ES-I3 (cell line): ENCODE data around the gene ITGA3.

ENCODE experiments used
- H3K36me3 ChIP-seq: 2 replicates; pipeline ENCODE4 v1.6.1; 2013; ENCODE audit warnings: mild to moderate bottlenecking, low read length, control low read depth, moderate library complexity; ENCODE audit not compliant: insufficient read depth
- H3K4me1 ChIP-seq: 2 replicates; pipeline ENCODE4 v1.6.1; 2013; ENCODE audit warnings: mild to moderate bottlenecking, control low read depth, low read length; ENCODE audit not compliant: insufficient read depth
- H3K9ac ChIP-seq: 2 replicates; pipeline ENCODE4 v1.6.1; 2013; ENCODE audit warnings: low read depth, mild to moderate bottlenecking, low read length, moderate library complexity
- H3K9me3 ChIP-seq: 2 replicates; pipeline ENCODE4 v1.6.1; 2013; ENCODE audit warnings: mild to moderate bottlenecking, low read length, moderate library complexity; ENCODE audit not compliant: control insufficient read depth, insufficient read depth

Gene ITGA3

GRCh38 chr17:50079334-50080095, 23.6 kb downstream of the ITGA3 start:
- H3K36me3 ChIP-seq, result peaks cover 16% of the 10 kb centered on the region; the same call in 1 of the 2 replicates

GRCh38 chr17:50080096-50080480, 24.2 kb downstream of the ITGA3 start:
- Histone ChIP-seq H3K9ac (no peak overlapping the region), H3K9me3 (no peaks in the 10 kb centered on the region), H3K4me1 (no peaks in the 10 kb centered on the region), H3K36me3 (peaks cover 14% of the 10 kb centered on the region; the same call in 1 of the 2 replicates)

More at GRCh38 chr17:50079334-50080095, 23.6 kb downstream of the ITGA3 start:
- H3K4me1 ChIP-seq, result no peaks in the 10 kb centered on the region
- no peak overlapping the region for H3K9ac ChIP-seq
- no peaks in the 10 kb centered on the region for H3K9me3 ChIP-seq

- H3K9me3 ChIP-seq, result no peaks in the 10 kb centered on the region
- peaks cover 14% of the 10 kb centered on the region; the same call in 1 of the 2 replicates for H3K36me3 ChIP-seq
- no peaks in the 10 kb centered on the region for H3K4me1 ChIP-seq
- no peak overlapping the region for H3K9ac ChIP-seq
These were observed 24.9 kb downstream of the ITGA3 start for GRCh38 chr17:50080827-50081226.

GRCh38 chr17:50081757-50082156, 25.8 kb downstream of the ITGA3 start:
- Histone ChIP-seq H3K36me3 (peaks cover 14% of the 10 kb centered on the region; the same call in 1 of the 2 replicates), H3K4me1 (no peaks in the 10 kb centered on the region), H3K9ac (no peak overlapping the region), H3K9me3 (no peaks in the 10 kb centered on the region)

- H3K4me1 ChIP-seq, result no peaks in the 10 kb centered on the region
These were observed 31.5 kb downstream of the ITGA3 start for GRCh38 chr17:50087246-50087911.

GRCh38 chr17:50087912-50088405, 32.0 kb downstream of the ITGA3 start:
- no peaks in the 10 kb centered on the region for H3K9me3 ChIP-seq
- no peaks in the 10 kb centered on the region for H3K36me3 ChIP-seq
- H3K9ac ChIP-seq, result no peak overlapping the region
- H3K4me1 ChIP-seq, result no peaks in the 10 kb centered on the region

More at GRCh38 chr17:50087246-50087911, 31.5 kb downstream of the ITGA3 start:
- no peak overlapping the region for H3K9ac ChIP-seq
- no peaks in the 10 kb centered on the region for H3K9me3 ChIP-seq
- no peaks in the 10 kb centered on the region for H3K36me3 ChIP-seq

- Histone ChIP-seq H3K4me1 (no peaks in the 10 kb centered on the region), H3K36me3 (no peaks in the 10 kb centered on the region), H3K9ac (no peak overlapping the region), H3K9me3 (no peaks in the 10 kb centered on the region)
These were observed 33.3 kb downstream of the ITGA3 start for GRCh38 chr17:50088952-50089825.

GRCh38 chr17:50090071-50090470, 34.2 kb downstream of the ITGA3 start:
- Histone ChIP-seq H3K36me3 (no peaks in the 10 kb centered on the region), H3K9ac (no peak overlapping the region), H3K4me1 (no peaks in the 10 kb centered on the region), H3K9me3 (no peaks in the 10 kb centered on the region)

- H3K36me3 ChIP-seq, result no peaks in the 10 kb centered on the region
- H3K4me1 ChIP-seq, result peaks cover 5% of the 10 kb centered on the region; the same call in 1 of the 2 replicates
- no peak overlapping the region for H3K9ac ChIP-seq
- no peaks in the 10 kb centered on the region for H3K9me3 ChIP-seq
These were observed 35.3 kb downstream of the ITGA3 start for GRCh38 chr17:50090971-50091917.

- no peaks in the 10 kb centered on the region for H3K36me3 ChIP-seq
- H3K4me1 ChIP-seq, result peaks cover 5% of the 10 kb centered on the region; the same call in 1 of the 2 replicates
- no peak overlapping the region for H3K9ac ChIP-seq
- no peaks in the 10 kb centered on the region for H3K9me3 ChIP-seq
These were observed 36.0 kb downstream of the ITGA3 start for GRCh38 chr17:50091918-50092285.

GRCh38 chr17:50093246-50093645, 37.3 kb downstream of the ITGA3 start:
- no peak overlapping the region for H3K9ac ChIP-seq
- H3K36me3 ChIP-seq, result no peaks in the 10 kb centered on the region
- peaks cover 5% of the 10 kb centered on the region; the same call in 1 of the 2 replicates for H3K4me1 ChIP-seq
- H3K9me3 ChIP-seq, result no peaks in the 10 kb centered on the region

GRCh38 chr17:50093807-50094206, 37.9 kb downstream of the ITGA3 start:
- Histone ChIP-seq H3K36me3 (no peaks in the 10 kb centered on the region), H3K4me1 (peaks cover 5% of the 10 kb centered on the region; the same call in 1 of the 2 replicates), H3K9me3 (no peaks in the 10 kb centered on the region), H3K9ac (no peak overlapping the region; the same call in 1 of the 2 replicates)

- Histone ChIP-seq H3K9me3 (no peaks in the 10 kb centered on the region), H3K9ac (peak overlapping the region; percentile 41; the same call in 1 of the 2 replicates), H3K4me1 (peaks cover 5% of the 10 kb centered on the region; the same call in 1 of the 2 replicates), H3K36me3 (no peaks in the 10 kb centered on the region)
These were observed 38.4 kb downstream of the ITGA3 start for GRCh38 chr17:50094243-50094752.
